GM18858 (cell line): ENCODE data around the gene UNC45A.
"Not testable (repeated sequence)": the region's sequence is repeated elsewhere in the genome, so short reads cannot be mapped to it uniquely, and the experiment has no call there.

Source experiments
- ATAC-seq: cut with Tn5 transposase; IDR thresholded peaks from one replicate; pipeline ENCODE4 v1.9.1; 2021; ENCODE audit not compliant: unreplicated experiment

UNC45A gene

GRCh38 chr15:90915808-90916440 lies 19.2 kb upstream of the UNC45A start:
- no peak for ATAC-seq

GRCh38 chr15:90916461-90916860 lies 18.6 kb upstream of the UNC45A start:
- ATAC-seq = no peak

GRCh38 chr15:90917569-90917968 lies 17.5 kb upstream of the UNC45A start:
- no peak for ATAC-seq

GRCh38 chr15:90918034-90918788 lies 16.9 kb upstream of the UNC45A start:
- ATAC-seq = no peak

GRCh38 chr15:90918835-90919234 lies 16.2 kb upstream of the UNC45A start:
- no peak for ATAC-seq

- no peak for ATAC-seq
Measured at GRCh38 chr15:90921887-90922286, 13.2 kb upstream of the UNC45A start.

GRCh38 chr15:90922712-90923322 lies 12.3 kb upstream of the UNC45A start:
- ATAC-seq = peak; percentile 88

- peak; percentile 67 for ATAC-seq
Measured at GRCh38 chr15:90924375-90924774, 10.7 kb upstream of the UNC45A start.

- not testable (repeated sequence) for ATAC-seq
Measured at GRCh38 chr15:90926766-90927165, 8.3 kb upstream of the UNC45A start.

GRCh38 chr15:90928106-90928505 lies 7.0 kb upstream of the UNC45A start:
- not testable (repeated sequence) for ATAC-seq

GRCh38 chr15:90929246-90930019 lies 5.7 kb upstream of the UNC45A start:
- ATAC-seq = no peak

GRCh38 chr15:90930861-90931574 lies 4.1 kb upstream of the UNC45A start:
- no peak for ATAC-seq

- ATAC-seq = no peak
Measured at GRCh38 chr15:90931575-90931827, 3.6 kb upstream of the UNC45A start.

GRCh38 chr15:90931828-90932659 lies 3.0 kb upstream of the UNC45A start, which contains the start of gene HDDC3:
Gene HDDC3 (minus strand): TSS chr15:90932549. CDS start chr15:90932540, 9 bp downstream.
- ATAC-seq = peak; percentile 39

GRCh38 chr15:90932660-90932991 lies 2.5 kb upstream of the UNC45A start:
- no peak for ATAC-seq

GRCh38 chr15:90933301-90933700 lies 1.8 kb upstream of the UNC45A start:
- ATAC-seq = no peak

GRCh38 chr15:90934256-90934948 lies 683 bp upstream of the UNC45A start:
- no peak for ATAC-seq

GRCh38 chr15:90936823-90937222 lies 1.7 kb downstream of the UNC45A start:
- ATAC-seq = no peak

GRCh38 chr15:90938261-90938660 lies 3.2 kb downstream of the UNC45A start:
- ATAC-seq = no peak

GRCh38 chr15:90939756-90940155 lies 4.7 kb downstream of the UNC45A start:
- ATAC-seq = no peak
